H9 (cell line): ENCODE measurements around the gene MTFMT. TPM values are rescaled to one million over a fixed set of nuclear protein-coding genes. Genes with fewer than 3 reads are reported as not detected.

Experiments used
- DNase-seq: peaks from one replicate; pipeline ENCODE4 v3.0.0-alpha.2; 2017
- H2AFZ ChIP-seq: one replicate; pipeline ENCODE4 v1.6.1; 2013; ENCODE audit warnings: mild to moderate bottlenecking, low read length, control low read depth, moderate library complexity
- H2AK5ac ChIP-seq: 2 replicates; pipeline ENCODE4 v1.6.1; 2013; ENCODE audit warnings: low read length, control low read depth, mixed read lengths; ENCODE audit not compliant: insufficient read length
- H2BK120ac ChIP-seq: one replicate; pipeline ENCODE4 v1.6.1; 2013; ENCODE audit warnings: low read depth, mild to moderate bottlenecking, low read length, control low read depth, inconsistent platforms; ENCODE audit not compliant: poor library complexity, severe bottlenecking
- H2BK12ac ChIP-seq: 2 replicates; pipeline ENCODE4 v1.6.1; 2013; ENCODE audit warnings: low read length, control low read depth, mixed read lengths, low read depth; ENCODE audit not compliant: insufficient read length
- H2BK15ac ChIP-seq: 2 replicates; pipeline ENCODE4 v1.6.1; 2013; ENCODE audit warnings: low read depth, low read length, control low read depth
- H2BK20ac ChIP-seq: one replicate; pipeline ENCODE4 v1.6.1; 2013; ENCODE audit warnings: low read depth, mild to moderate bottlenecking, low read length, control low read depth, inconsistent platforms; ENCODE audit not compliant: poor library complexity, severe bottlenecking
- H2BK5ac ChIP-seq: 2 replicates; pipeline ENCODE4 v1.6.1; 2013; ENCODE audit warnings: low read length, control low read depth, mixed read lengths; ENCODE audit not compliant: insufficient read length
- H3K14ac ChIP-seq: 2 replicates; pipeline ENCODE4 v1.6.1; 2013; ENCODE audit warnings: low read length, control low read depth; ENCODE audit not compliant: insufficient read depth
- H3K18ac ChIP-seq: 2 replicates; pipeline ENCODE4 v1.6.1; 2013; ENCODE audit warnings: low read depth, mild to moderate bottlenecking, mixed read lengths, low read length, control low read depth; ENCODE audit not compliant: insufficient read length
- H3K23ac ChIP-seq: 2 replicates; pipeline ENCODE4 v1.6.1; 2013; ENCODE audit warnings: low read length, control low read depth, mixed read lengths, low read depth; ENCODE audit not compliant: insufficient read length
- H3K23me2 ChIP-seq: 2 replicates; pipeline ENCODE4 v1.6.1; 2013; ENCODE audit warnings: low read depth, mild to moderate bottlenecking, mixed read lengths, low read length, control low read depth; ENCODE audit not compliant: insufficient read length, poor library complexity, severe bottlenecking
- H3K27ac ChIP-seq: 2 replicates; pipeline ENCODE4 v1.5.1; 2013; ENCODE audit warnings: low read length, control low read depth, mixed read lengths, low read depth; ENCODE audit not compliant: insufficient read length
- H3K27me3 ChIP-seq: 2 replicates; pipeline ENCODE4 v1.6.1; 2013; ENCODE audit warnings: low read length, control low read depth, inconsistent platforms; ENCODE audit not compliant: insufficient read depth
- H3K4ac ChIP-seq: 2 replicates; pipeline ENCODE4 v1.6.1; 2013; ENCODE audit warnings: low read depth, mild to moderate bottlenecking, control low read depth, inconsistent platforms, low read length, moderate library complexity
- H3K4me1 ChIP-seq: 2 replicates; pipeline ENCODE4 v1.6.1; 2013; ENCODE audit warnings: low read length, control low read depth, inconsistent platforms; ENCODE audit not compliant: insufficient read depth
- H3K4me2 ChIP-seq: 2 replicates; pipeline ENCODE4 v1.6.1; 2013; ENCODE audit warnings: low read length, control low read depth, mixed read lengths; ENCODE audit not compliant: insufficient read length, insufficient read depth
- H3K56ac ChIP-seq: 2 replicates; pipeline ENCODE4 v1.6.1; 2013; ENCODE audit warnings: low read depth, mild to moderate bottlenecking, mixed read lengths, low read length, control low read depth; ENCODE audit not compliant: insufficient read length
- H3K79me1 ChIP-seq: 2 replicates; pipeline ENCODE4 v1.6.1; 2013; ENCODE audit warnings: low read depth, mild to moderate bottlenecking, moderate library complexity, low read length, control low read depth, inconsistent platforms; ENCODE audit not compliant: insufficient read depth, poor library complexity, severe bottlenecking
- H3K79me2 ChIP-seq: 2 replicates; pipeline ENCODE4 v1.6.1; 2013; ENCODE audit warnings: low read length, control low read depth, inconsistent platforms; ENCODE audit not compliant: insufficient read depth
- H3K9ac ChIP-seq: 2 replicates; pipeline ENCODE4 v1.6.1; 2013; ENCODE audit warnings: low read length, control low read depth, mixed read lengths; ENCODE audit not compliant: insufficient read length; ENCODE audit errors: extremely low read depth
- H3K9me3 ChIP-seq: one replicate; pipeline ENCODE4 v1.6.1; 2013; ENCODE audit warnings: low read depth, low read length, inconsistent platforms; ENCODE audit not compliant: control insufficient read depth
- H3T11ph ChIP-seq: one replicate; pipeline ENCODE4 v1.6.1; 2013; ENCODE audit warnings: mild to moderate bottlenecking, low read length, control low read depth, inconsistent platforms
- H4K20me1 ChIP-seq: one replicate; pipeline ENCODE4 v1.6.1; 2013; ENCODE audit not compliant: control insufficient read depth, insufficient read length, insufficient read depth
- H4K5ac ChIP-seq: 2 replicates; pipeline ENCODE4 v1.6.1; 2013; ENCODE audit warnings: low read depth, mild to moderate bottlenecking, mixed read lengths, low read length, control low read depth; ENCODE audit not compliant: insufficient read length
- H4K8ac ChIP-seq: replicated peaks from 2 replicates; pipeline ENCODE4 v1.6.1; 2013; ENCODE audit warnings: low read length, control low read depth, mixed read lengths, low read depth; ENCODE audit not compliant: insufficient read length
- H4K91ac ChIP-seq: 2 replicates; pipeline ENCODE4 v1.6.1; 2013; ENCODE audit warnings: low read depth, mild to moderate bottlenecking, moderate library complexity, mixed read lengths, low read length, control low read depth; ENCODE audit not compliant: insufficient read length
- H3K27ac Mint-ChIP-seq, 3 experiments: 2 replicates in 2 of 3; 3 replicates in 1 of 3; pipeline ENCODE4 v1.8.0; 2020 to 2021; ENCODE audit warnings: mixed read lengths in 3 of 3, mild to moderate bottlenecking in 1 of 3, moderate library complexity in 1 of 3
- H3K27me3 Mint-ChIP-seq: 2 replicates; pipeline ENCODE4 v1.8.0; 2021; ENCODE audit warnings: low read depth, mild to moderate bottlenecking, moderate library complexity, mixed read lengths
- H3K36me3 Mint-ChIP-seq, 3 experiments: 2 replicates in 2 of 3; 3 replicates in 1 of 3; pipeline ENCODE4 v1.8.0; 2020 to 2021; ENCODE audit warnings: low read depth in 3 of 3, mixed read lengths in 3 of 3; ENCODE audit not compliant: insufficient read depth in 1 of 3
- H3K4me1 Mint-ChIP-seq, 2 experiments: 2 replicates each; pipeline ENCODE4 v1.8.0; 2020; ENCODE audit warnings: mixed read lengths in 2 of 2
- H3K4me3 Mint-ChIP-seq, 2 experiments: 2 replicates in 1 of 2; 3 replicates in 1 of 2; pipeline ENCODE4 v1.8.0; 2020 to 2021; ENCODE audit warnings: mild to moderate bottlenecking in 2 of 2, mixed read lengths in 2 of 2, moderate library complexity in 1 of 2
- H3K9me3 Mint-ChIP-seq, 2 experiments: 2 replicates in 1 of 2; 3 replicates in 1 of 2; pipeline ENCODE4 v1.8.0; 2020; ENCODE audit warnings: mild to moderate bottlenecking in 2 of 2, mixed read lengths in 2 of 2, moderate library complexity in 1 of 2
- CTCF ChIP-seq: fragments of 200-600 bp; sonication (generic); conservative IDR thresholded peaks from 3 replicates; pipeline ENCODE4 v1.8.0; 2021; ENCODE audit warnings: antibody characterized with exemption, mild to moderate bottlenecking
- WGBS: extraction: QIAGEN DNeasy Blood & Tissue Kit; methylation state at CpG from one replicate; pipeline ENCODE4 v1.1.7; 2013; ENCODE audit warnings: missing lambda C conversion rate, low lambda C conversion rate, mixed read lengths; ENCODE audit not compliant: insufficient read length; ENCODE audit errors: extremely low coverage; 5-methylcytosine and 5-hydroxymethylcytosine counted together
- total RNA-seq: library from RNA; stranded (reverse); gene quantifications from 2 replicates; pipeline ENCODE4 v1.2.1, GENCODE V29; 2021

The MTFMT gene
- total RNA-seq, 1 experiment from 2014 or later = 16.0 TPM

DNA sequence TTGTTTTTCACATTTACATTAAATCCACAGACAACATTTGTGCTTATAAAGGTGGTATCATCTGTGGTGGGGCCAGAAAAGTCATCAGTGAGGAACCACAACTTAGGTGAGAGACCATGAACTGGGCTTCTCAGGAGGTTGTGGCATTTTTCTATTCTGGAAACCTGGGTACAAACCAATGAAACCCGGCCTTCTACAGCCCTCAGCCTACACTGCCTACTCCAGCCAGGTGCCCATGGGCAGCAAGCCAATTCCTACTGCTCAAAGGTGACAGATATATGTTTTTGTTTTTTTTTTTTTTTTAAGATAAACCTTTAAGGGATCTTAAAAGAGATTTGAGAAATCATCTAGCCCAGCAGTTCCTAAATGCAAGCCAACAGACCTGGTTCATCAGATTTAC, 60.0 kb downstream of the MTFMT start:
- Histone ChIP-seq H3K14ac (no peak overlapping the region), H3K79me2 (no peaks in the 10 kb centered on the region), H2BK20ac (no peak overlapping the region), H3K27me3 (no peaks in the 10 kb centered on the region), H3K4me1 (no peaks in the 10 kb centered on the region), H3K56ac (no peak overlapping the region), H2AFZ (no peak overlapping the region), H4K91ac (no peak overlapping the region), H2BK12ac (no peak overlapping the region), H3K23me2 (no peaks in the 10 kb centered on the region), H3T11ph (no peak overlapping the region), H4K8ac (no peak overlapping the region), H4K5ac (no peak overlapping the region), H2BK5ac (no peak overlapping the region), H2BK120ac (no peak overlapping the region), H2AK5ac (no peak overlapping the region), H3K23ac (no peak overlapping the region), H3K4me2 (no peak overlapping the region), H3K9me3 (no peaks in the 10 kb centered on the region), H3K4ac (no peak overlapping the region), H3K9ac (no peak overlapping the region), H3K79me1 (no peaks in the 10 kb centered on the region), H4K20me1 (no peaks in the 10 kb centered on the region), H3K18ac (no peak overlapping the region), H2BK15ac (no peak overlapping the region), H3K27ac (no peak overlapping the region)
- Mint-ChIP-seq H3K27me3 (no peaks in the 10 kb centered on the region), H3K4me1 (no peaks in the 10 kb centered on the region), H3K4me3 (no peak overlapping the region), H3K27ac (no peak overlapping the region), H3K36me3 (peaks cover 27 to 70% (median 44%) of the 10 kb centered on the region in 3 experiments), H3K9me3 (no peaks in the 10 kb centered on the region)
- DNase-seq = no peak
- WGBS = no CpG with 5 or more reads among the region's 1 CpG
- TF ChIP-seq CTCF = no peak
